Astrocyte of the spinal cord (primary cell): ENCODE data around the gene CPA5.

Source experiments
- DNase-seq: peaks from one replicate; pipeline ENCODE4 v3.0.0; 2011; ENCODE audit warnings: low read depth, low spot score
- H3K4me3 ChIP-seq: 2 replicates; pipeline ENCODE4 v1.5.1; 2011; ENCODE audit warnings: low read depth, mild to moderate bottlenecking, low read length, moderate library complexity
- CTCF ChIP-seq: IDR thresholded peaks from 2 replicates; pipeline ENCODE4 v1.5.1; 2012; ENCODE audit warnings: low read depth, mild to moderate bottlenecking, low read length, inconsistent platforms
- in situ Hi-C: cut with HindIII; loops from 2 replicates; pipeline ENCODE4 v1.10.0; 2017; ENCODE audit warnings: low sequenced_read_pairs

The CPA5 gene

GRCh38 chr7:130364451-130364850 lies 19.8 kb downstream of the CPA5 start:
- TF ChIP-seq CTCF, result no peak
- no peak overlapping the region for H3K4me3 ChIP-seq
- no peak for DNase-seq
- in situ Hi-C loops, result no loop called here

GRCh38 chr7:130365088-130365487 lies 20.5 kb downstream of the CPA5 start:
- no peak overlapping the region for H3K4me3 ChIP-seq
- DNase-seq, result peak; percentile 78
- TF ChIP-seq CTCF, result no peak
- in situ Hi-C loops, result no loop called here

- no peak overlapping the region for H3K4me3 ChIP-seq
- no peak for TF ChIP-seq CTCF
- in situ Hi-C loops, result no loop called here
- peak; percentile 96 for DNase-seq
Measured at GRCh38 chr7:130365511-130366441, 21.2 kb downstream of the CPA5 start.

- DNase-seq, result no peak
- H3K4me3 ChIP-seq, result no peak overlapping the region
- in situ Hi-C loops, result no loop called here
- TF ChIP-seq CTCF, result no peak
Measured at GRCh38 chr7:130366564-130366963, 21.9 kb downstream of the CPA5 start.

GRCh38 chr7:130367088-130367755 lies 22.6 kb downstream of the CPA5 start:
- DNase-seq, result no peak
- TF ChIP-seq CTCF, result no peak
- H3K4me3 ChIP-seq, result no peak overlapping the region
- in situ Hi-C loops, result no loop called here

GRCh38 chr7:130367836-130368746 lies 23.5 kb downstream of the CPA5 start:
- no peak for TF ChIP-seq CTCF
- no peak overlapping the region for H3K4me3 ChIP-seq
- DNase-seq, result no peak
- in situ Hi-C loops, result no loop called here
